LNCAP (cell line): ENCODE results near the gene APBB2.

ENCODE experiments used
- TF ChIP-seq, protein P1 (sequence below): fragments of 450-650 bp; IDR thresholded peaks from 2 replicates; pipeline ENCODE4 v1.5.1; 2017; ENCODE audit warnings: mild to moderate bottlenecking

Gene APBB2

DNA sequence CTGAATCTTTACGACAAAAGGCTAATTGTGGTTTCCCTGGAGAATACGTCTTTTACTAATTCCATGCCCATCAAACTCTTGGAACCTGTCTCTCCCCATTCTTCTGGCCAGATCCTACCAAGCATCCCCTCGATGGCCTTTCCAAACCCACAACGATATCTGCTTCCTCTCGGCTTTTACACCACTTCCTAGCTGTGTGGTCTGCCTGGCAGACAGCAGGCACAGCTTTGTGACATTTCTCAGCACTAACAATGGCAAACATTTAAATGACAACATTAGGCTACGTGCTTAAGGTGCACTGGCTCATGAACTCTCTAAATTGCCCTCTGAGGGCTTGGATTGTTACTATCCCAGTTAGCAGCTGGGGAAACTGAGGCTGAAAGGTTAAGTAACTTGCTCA, 323.6 kb downstream of the APBB2 start:
- TF ChIP-seq, protein P1, sequence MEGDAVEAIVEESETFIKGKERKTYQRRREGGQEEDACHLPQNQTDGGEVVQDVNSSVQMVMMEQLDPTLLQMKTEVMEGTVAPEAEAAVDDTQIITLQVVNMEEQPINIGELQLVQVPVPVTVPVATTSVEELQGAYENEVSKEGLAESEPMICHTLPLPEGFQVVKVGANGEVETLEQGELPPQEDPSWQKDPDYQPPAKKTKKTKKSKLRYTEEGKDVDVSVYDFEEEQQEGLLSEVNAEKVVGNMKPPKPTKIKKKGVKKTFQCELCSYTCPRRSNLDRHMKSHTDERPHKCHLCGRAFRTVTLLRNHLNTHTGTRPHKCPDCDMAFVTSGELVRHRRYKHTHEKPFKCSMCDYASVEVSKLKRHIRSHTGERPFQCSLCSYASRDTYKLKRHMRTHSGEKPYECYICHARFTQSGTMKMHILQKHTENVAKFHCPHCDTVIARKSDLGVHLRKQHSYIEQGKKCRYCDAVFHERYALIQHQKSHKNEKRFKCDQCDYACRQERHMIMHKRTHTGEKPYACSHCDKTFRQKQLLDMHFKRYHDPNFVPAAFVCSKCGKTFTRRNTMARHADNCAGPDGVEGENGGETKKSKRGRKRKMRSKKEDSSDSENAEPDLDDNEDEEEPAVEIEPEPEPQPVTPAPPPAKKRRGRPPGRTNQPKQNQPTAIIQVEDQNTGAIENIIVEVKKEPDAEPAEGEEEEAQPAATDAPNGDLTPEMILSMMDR: no peak

DNA sequence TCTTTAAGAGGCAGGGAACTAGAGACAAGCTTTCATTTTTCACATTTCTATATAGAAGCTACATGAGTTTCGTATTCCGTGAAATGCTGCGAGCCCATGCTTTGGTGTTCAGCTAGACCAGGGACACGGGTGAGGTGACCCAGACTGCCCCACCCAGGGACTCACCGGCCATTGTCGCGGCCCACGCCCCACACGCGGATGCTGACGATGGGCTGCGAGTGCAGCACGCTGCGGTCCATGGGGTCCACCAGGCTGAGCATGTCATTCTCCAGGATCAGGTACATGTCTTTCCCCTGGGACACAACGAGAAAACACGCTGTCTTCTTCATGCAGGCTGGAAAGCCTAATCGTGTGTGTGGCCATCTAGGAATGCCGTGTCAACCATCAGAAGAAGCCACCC, 324.1 kb downstream of the APBB2 start:
- TF ChIP-seq, protein P1: no peak

DNA sequence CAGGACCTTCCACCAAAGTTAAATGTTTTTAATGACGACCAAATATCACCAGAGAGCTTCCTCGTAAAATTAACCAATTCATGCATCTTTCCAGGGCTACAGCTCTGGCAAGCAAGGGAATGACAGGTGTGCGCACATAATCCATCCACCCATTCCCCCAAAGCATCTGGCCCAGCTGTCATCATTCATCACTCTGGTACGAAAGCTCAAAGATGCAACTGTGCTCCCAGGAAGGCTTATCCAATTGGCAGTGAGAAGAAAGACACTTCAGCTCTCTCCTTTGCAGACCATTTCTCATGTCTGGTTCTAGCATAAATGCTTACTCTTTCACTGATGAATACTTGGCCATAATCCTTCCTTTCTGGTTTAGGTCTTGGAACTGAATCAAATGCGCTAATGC, 325.4 kb downstream of the APBB2 start:
- TF ChIP-seq, protein P1: no peak

DNA sequence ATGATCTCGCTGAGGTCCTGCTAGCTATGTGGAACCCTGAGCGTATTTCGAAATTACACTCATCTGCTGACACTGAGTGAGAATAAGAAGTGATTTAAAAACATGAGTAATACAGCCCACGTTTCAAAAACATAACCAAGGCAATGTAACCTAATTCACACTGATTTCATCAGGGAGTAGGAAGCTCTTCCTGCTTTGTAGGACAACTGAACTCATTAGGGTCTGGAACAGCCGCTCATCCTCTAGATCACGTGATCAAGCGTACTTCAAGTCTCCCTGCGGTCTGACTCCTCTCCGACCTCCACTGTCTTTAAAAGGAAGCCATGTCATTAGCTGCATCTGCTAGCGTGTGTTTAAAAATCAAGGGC, 326.6 kb downstream of the APBB2 start:
- TF ChIP-seq, protein P1: no peak

DNA sequence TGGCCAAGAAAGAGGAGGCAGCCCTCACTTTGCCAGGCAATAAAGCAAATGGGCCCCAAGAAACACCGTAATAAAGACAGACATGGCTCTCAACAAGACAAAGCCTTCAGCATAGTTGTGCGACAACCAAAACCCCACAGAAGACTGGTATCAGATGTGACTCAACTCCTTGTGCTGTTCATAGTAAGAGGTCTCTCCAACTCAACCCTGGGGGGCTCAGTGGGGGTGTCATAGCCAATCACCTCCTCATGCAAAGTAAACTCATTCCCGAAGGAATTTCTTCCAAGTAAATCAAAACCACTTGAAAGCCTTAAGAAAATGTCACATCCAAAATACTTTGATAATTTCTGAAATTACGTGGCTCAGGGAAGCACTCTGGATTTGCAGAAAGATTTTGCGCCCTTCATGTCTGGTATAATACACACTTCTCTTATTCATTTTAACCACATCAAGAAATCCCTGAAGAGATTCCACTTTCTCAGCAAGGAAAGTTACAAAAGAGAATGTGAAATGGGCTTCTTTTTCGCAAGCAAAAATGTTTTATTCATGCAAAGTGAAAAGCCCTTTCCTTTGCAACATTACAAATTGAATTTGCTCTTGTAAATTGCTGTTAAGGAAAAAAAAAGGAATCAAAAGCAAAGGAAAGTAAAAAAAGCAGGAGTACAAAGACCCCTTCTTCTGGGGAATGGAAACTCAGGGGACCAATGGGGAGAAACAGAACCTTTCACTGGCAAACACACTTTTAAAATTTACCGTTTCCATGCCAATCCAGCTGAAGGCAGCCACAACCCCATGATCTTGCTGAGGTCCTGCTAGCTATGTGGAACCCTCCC, 327.2 kb downstream of the APBB2 start:
- TF ChIP-seq, protein P1: no peak

DNA sequence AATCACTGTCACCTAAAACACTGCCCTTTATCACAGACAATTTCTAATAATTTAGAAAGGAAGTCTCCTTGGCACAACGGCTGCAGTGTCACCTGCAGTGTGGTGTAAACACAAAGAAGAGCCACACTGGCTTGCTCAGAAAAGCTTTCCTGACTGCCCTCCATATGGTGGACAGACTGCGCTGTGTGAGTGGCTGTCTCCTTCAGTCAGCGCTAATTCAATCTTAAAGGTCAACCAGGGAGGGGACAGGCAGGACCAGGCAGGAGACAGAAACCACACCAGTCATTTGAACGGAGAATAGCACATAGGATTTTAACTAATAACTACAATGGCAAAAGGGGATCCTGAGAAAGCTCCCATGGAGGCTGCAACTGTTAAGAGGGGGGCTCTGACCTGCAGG, 332.5 kb downstream of the APBB2 start:
- TF ChIP-seq, protein P1: no peak

DNA sequence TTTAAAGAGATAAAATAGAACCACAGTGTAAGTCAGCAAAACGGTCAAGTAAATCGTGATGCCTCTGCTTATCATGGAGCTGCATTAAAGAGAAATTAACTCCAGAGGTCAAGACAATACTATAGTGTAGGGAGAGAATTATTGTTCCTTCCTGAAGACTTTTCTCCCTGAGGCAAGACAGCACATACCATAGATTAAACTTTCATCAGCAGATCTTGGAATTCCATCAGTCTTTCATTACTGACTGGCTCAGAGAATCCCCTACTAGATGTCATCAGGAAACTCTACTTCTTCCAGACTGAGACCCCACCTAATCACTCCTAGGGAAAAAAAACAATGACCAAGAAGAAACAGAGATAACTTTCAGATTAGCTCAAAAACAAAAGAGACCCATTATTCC, 333.2 kb downstream of the APBB2 start:
- TF ChIP-seq, protein P1: no peak
